Measurements from ENCODE around the gene CLDN7.

- no peak for TF ChIP-seq CTCF (IDR thresholded peaks at IDR 0.05 in 8 of 11, conservative IDR thresholded peaks at IDR 0.05 in 3 of 11)
- peak in 1 of 3 donors; percentile 3 for TF ChIP-seq POLR2AphosphoS5 (IDR thresholded peaks at IDR 0.05)
These were observed 11.3 kb downstream of the CLDN7 start for GRCh38 chr17:7250695-7251627.
